Measurements from ENCODE around the gene FER1L5.

- TF ChIP-seq POLR2A (IDR thresholded peaks at IDR 0.05) (no peak), CTCF (IDR thresholded peaks at IDR 0.05 in 4 of 5, conservative IDR thresholded peaks at IDR 0.05 in 1 of 5) (no peak)
These were observed 23.8 kb upstream of the FER1L5 start for GRCh38 chr2:96618596-96619283.
